ENCODE measurements around the gene PM20D2.
"Not testable (repeated sequence)": the region's sequence is repeated elsewhere in the genome, so short reads cannot be mapped to it uniquely, and the experiment has no call there.

PM20D2 gene, protein sequence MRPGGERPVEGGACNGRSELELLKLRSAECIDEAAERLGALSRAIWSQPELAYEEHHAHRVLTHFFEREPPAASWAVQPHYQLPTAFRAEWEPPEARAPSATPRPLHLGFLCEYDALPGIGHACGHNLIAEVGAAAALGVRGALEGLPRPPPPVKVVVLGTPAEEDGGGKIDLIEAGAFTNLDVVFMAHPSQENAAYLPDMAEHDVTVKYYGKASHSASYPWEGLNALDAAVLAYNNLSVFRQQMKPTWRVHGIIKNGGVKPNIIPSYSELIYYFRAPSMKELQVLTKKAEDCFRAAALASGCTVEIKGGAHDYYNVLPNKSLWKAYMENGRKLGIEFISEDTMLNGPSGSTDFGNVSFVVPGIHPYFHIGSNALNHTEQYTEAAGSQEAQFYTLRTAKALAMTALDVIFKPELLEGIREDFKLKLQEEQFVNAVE

GRCh38 chr6:89145956-89146717 lies at the start of gene PM20D2:
PM20D2 (plus strand) TSS chr6:89146055; CDS start chr6:89146145, 90 bp downstream.
- no peak for DNase-seq (ENCODE audit: low spot score)

GRCh38 chr6:89098461-89098860 lies 47.4 kb upstream of the PM20D2 start:
- no peak for DNase-seq (ENCODE audit: low spot score)

GRCh38 chr6:89100114-89100513 lies 45.7 kb upstream of the PM20D2 start:
- no peak for DNase-seq (ENCODE audit: low spot score)

GRCh38 chr6:89110284-89110683 lies 35.6 kb upstream of the PM20D2 start:
- DNase-seq (ENCODE audit: low spot score): no peak

GRCh38 chr6:89111933-89112332 lies 33.9 kb upstream of the PM20D2 start:
- no peak for DNase-seq (ENCODE audit: low spot score)

- DNase-seq (ENCODE audit: low spot score): no peak
Measured at GRCh38 chr6:89116702-89117101, 29.2 kb upstream of the PM20D2 start.

GRCh38 chr6:89117211-89118108 lies 28.4 kb upstream of the PM20D2 start, which contains the start of gene SRSF12:
SRSF12 (minus strand) TSS chr6:89118071; CDS start chr6:89117887, 184 bp downstream.
- DNase-seq (ENCODE audit: low spot score): no peak

- no peak for DNase-seq (ENCODE audit: low spot score)
Measured at GRCh38 chr6:89118931-89119330, 26.9 kb upstream of the PM20D2 start.

- DNase-seq (ENCODE audit: low spot score): no peak
Measured at GRCh38 chr6:89120371-89120770, 25.5 kb upstream of the PM20D2 start.

DNA sequence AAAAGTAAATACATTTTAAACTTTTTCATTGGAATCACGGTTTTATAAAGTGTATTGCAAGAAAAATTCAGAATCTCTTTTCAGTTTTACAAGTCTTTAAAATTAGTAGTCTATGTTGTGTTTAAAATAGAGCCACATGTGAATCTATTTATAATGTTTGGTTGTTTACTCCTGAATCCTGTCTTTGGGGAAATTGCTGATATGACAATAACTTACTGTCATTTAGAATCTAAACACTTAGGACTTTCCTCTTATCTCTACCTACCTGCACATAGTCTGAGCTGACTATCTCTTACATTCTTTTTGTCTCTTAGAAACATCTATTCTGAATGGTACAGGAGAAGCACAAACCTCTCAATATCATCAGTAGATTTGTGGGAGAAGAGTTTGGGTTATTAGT lies 23.9 kb upstream of the PM20D2 start:
- DNase-seq (ENCODE audit: low spot score): no peak

DNA sequence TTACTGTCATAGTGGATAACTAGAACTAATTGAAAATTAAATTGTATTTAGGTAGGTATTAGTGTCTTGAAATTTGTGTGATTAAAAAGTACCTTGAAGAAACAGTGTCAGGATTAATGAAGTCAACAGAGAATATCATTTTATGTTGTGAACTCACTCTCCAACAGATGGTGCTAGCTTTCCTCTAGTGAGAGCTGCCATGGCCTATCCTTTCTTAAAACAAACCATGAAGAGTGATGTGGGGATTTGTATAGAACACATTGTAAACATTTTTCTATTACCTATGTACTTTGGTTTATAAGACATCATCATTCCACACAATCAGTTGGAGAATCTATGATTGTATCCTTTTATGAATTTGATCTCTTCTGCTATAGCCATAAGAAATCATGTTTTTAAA lies 23.2 kb upstream of the PM20D2 start:
- no peak for DNase-seq (ENCODE audit: low spot score)

- not testable (repeated sequence) for DNase-seq (ENCODE audit: low spot score)
Measured at GRCh38 chr6:89128256-89128671, 17.6 kb upstream of the PM20D2 start.

DNA sequence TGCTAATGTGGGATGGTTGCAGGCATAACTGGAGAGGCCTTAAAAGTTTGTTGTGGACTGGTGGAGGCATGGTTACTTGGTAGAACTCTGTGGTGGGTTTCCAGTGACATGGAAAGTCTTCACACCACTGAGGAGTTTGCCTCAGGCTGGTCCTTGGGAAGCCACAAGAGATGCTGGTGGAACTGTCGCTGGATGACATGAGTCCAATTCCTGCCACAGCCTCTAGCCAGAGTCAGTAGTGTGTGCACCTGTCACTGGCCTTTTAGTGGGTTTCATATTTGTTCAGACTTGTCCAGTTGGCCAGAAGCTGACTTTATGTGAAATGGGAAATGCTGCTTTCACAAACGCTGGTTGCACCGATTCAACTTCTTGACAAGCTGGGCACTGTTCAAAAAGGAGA lies 14.3 kb upstream of the PM20D2 start:
- DNase-seq (ENCODE audit: low spot score): no peak

GRCh38 chr6:89132057-89132456 lies 13.8 kb upstream of the PM20D2 start:
- DNase-seq (ENCODE audit: low spot score): no peak

DNA sequence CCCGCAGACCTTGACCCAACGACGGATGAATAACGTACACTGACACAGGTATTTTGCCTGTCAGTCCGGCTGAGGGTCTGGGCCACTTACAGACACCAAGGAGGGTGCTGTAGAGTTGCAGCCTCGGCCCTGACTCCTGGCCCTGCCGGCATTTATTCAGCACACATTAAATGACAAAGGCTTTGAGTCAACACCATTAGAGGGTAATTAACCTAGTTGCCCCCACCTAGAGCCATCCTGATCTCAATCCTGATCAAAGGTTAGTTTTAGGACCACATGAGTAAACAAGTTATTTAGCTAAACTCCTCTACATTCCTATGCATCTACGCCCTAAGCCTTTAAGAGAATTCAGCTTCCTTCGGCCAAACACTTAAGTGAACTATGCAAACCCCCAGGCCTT lies 11.9 kb upstream of the PM20D2 start:
- no peak for DNase-seq (ENCODE audit: low spot score)

- no peak for DNase-seq (ENCODE audit: low spot score)
Measured at GRCh38 chr6:89134723-89135122, 11.1 kb upstream of the PM20D2 start.

GRCh38 chr6:89138173-89138572 lies 7.7 kb upstream of the PM20D2 start:
- DNase-seq (ENCODE audit: low spot score): no peak

DNA sequence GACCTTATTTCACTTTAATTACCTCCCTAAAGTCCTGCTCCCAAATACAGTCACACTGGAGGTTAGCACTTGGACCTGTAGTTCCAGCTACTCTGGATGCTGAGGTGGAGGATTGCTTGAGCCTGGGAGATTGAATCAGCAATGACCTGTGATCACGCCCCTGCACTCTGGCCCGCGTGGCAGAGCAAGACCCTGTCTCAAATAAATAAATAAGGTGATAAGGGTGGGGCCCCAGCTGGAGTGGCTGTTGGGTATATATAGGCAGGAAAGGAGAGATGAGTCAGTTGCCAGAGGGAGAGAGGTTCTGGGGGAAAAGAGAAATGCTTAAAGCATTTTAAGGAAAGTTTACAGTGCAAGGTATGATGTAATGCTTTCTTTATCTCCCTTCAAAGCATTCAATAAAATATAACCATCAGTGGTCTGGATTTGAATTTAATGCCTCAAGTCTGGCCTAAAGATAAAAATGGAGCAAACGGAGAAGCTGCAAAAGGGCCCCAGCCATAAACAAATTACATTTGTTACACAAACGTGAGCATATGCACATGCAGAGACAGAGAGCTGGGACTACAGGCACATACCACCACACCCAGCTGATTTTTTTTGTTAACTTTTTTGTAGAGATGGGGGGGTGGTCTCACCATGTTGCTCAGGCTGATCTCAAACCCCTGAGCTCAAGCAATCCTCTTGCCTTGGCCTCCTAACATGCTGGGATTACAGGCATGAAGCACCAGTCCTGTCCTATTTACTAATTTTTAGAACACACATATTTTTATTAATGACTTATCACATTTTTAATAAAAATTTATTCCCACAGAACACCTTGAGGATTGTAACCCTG lies 6.1 kb upstream of the PM20D2 start:
- DNase-seq (ENCODE audit: low spot score): no peak

GRCh38 chr6:89140347-89141156 lies 5.3 kb upstream of the PM20D2 start:
- no peak for DNase-seq (ENCODE audit: low spot score)

GRCh38 chr6:89144354-89144906 lies 1.4 kb upstream of the PM20D2 start:
- DNase-seq (ENCODE audit: low spot score): no peak
